Measurements from ENCODE around the gene RERG. TPM values are rescaled to one million over a fixed set of nuclear protein-coding genes. Genes with fewer than 3 reads are reported as not detected.

The RERG gene
- total RNA-seq, 1 experiment from 2014 or later = 0.50 TPM

DNA sequence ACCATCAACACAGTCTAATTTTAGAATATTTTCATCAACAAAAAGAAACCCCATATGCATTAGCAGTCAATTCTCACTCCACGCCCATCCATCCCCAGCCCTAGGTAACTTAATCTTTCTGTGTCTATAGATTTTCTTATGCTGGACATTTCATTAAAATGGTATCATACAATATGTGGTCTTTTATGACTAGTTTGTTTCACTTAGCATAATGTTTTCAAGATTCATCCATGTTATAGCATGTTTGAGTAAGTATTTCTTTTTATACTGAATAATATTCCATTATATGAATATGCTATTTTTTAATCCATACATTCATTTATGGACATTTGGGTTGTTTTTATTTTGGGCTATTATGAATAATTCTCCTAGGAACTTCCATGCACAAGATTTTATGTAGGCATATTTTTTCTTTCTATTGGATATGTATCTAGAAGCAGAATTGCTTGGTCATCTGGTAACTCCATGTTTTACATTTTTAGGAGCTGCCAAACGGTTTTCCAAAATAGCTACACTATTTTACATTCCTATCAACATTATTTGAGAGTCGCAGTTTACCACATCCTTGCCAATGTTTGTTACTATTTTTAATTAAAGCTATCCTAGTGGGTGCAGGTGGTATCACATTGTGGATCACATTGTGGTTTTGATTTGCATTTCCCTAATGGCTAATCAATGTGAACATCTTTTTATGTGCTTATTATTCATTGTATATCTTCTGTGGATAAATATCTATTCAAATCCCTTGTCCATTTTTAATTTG is 49.0 kb downstream of the RERG start:
- DNase-seq = no peak
- H3K4me3 ChIP-seq = no peak overlapping the region
- H3K36me3 ChIP-seq (ENCODE audit: low read depth) = no peaks in the 10 kb centered on the region
- H3K9me3 ChIP-seq (ENCODE audit: insufficient read depth, low read depth) = no peaks in the 10 kb centered on the region
- no peak for TF ChIP-seq EZH2 (IDR thresholded peaks at IDR 0.05; ENCODE audit: low read depth)
- TF ChIP-seq, protein P1, sequence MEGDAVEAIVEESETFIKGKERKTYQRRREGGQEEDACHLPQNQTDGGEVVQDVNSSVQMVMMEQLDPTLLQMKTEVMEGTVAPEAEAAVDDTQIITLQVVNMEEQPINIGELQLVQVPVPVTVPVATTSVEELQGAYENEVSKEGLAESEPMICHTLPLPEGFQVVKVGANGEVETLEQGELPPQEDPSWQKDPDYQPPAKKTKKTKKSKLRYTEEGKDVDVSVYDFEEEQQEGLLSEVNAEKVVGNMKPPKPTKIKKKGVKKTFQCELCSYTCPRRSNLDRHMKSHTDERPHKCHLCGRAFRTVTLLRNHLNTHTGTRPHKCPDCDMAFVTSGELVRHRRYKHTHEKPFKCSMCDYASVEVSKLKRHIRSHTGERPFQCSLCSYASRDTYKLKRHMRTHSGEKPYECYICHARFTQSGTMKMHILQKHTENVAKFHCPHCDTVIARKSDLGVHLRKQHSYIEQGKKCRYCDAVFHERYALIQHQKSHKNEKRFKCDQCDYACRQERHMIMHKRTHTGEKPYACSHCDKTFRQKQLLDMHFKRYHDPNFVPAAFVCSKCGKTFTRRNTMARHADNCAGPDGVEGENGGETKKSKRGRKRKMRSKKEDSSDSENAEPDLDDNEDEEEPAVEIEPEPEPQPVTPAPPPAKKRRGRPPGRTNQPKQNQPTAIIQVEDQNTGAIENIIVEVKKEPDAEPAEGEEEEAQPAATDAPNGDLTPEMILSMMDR (conservative IDR thresholded peaks at IDR 0.05) = no peak
- H3K4me2 ChIP-seq = no peak overlapping the region
- no peaks in the 10 kb centered on the region for H4K20me1 ChIP-seq (ENCODE audit: insufficient read depth)
- CTCF ChIA-PET = no interaction called here
- H3K27me3 ChIP-seq (ENCODE audit: insufficient read depth, low read depth) = no peaks in the 10 kb centered on the region
- no peak overlapping the region for H2AFZ ChIP-seq
- BruUV-seq (replicated peaks) = no TSS peak
- H3K79me2 ChIP-seq (ENCODE audit: low read depth) = no peaks in the 10 kb centered on the region
- intact Hi-C loops (cut with micrococcal nuclease; ENCODE audit: unreplicated experiment) = no loop called here
- no peaks in the 10 kb centered on the region for H3K9me2 ChIP-seq (ENCODE audit: insufficient read depth)
- POLR2A ChIA-PET (ENCODE audit: unreplicated experiment) = interaction anchor here (0.6 kb wide), 1 partner anchor 605 kb away, joined by 7 read pairs; the partner anchor contains the start of gene PLBD1
- no peaks in the 10 kb centered on the region for H3K4me1 ChIP-seq (replicated peaks; ENCODE audit: insufficient read depth)
- H3F3A ChIP-seq (ENCODE audit: insufficient read depth, low read depth) = no peaks in the 10 kb centered on the region
- no peak overlapping the region for H3K27ac ChIP-seq

DNA sequence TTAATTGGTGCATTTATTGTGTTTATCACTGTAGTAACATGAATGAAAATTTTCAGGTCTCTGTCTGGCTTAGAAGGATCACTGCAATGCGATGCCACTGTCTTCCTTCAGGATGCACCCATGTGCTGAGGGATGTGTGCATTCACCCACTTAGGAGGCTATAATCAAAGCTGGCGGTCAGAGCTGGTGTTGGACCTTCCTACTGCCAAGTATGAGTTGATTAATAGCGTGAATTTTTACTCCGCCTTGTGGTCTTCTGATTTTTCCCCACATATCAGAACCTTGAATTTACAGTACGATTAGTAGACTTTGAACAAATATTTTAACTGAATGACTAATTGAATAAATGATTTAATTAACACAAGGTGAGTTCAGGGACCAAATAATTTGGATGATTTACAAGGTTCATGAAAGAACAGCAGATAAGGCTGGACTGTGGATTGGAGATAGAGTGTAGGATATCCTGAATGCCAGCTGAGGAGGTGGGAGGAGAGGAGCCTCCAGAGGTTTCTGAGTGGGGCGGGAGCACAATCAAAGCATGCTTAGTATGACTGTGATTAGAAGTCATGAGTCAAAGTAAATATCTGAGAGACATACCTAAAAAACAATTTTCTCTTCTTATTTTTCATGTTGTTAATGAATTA is 50.1 kb downstream of the RERG start:
- H3K4me1 ChIP-seq (replicated peaks; ENCODE audit: insufficient read depth) = no peaks in the 10 kb centered on the region
- CTCF ChIA-PET = no interaction called here
- intact Hi-C loops (cut with micrococcal nuclease; ENCODE audit: unreplicated experiment) = no loop called here
- no peak overlapping the region for H3K4me3 ChIP-seq
- no peak overlapping the region for H3K27ac ChIP-seq
- H3K9me3 ChIP-seq (ENCODE audit: insufficient read depth, low read depth) = no peaks in the 10 kb centered on the region
- TF ChIP-seq, protein P1 (conservative IDR thresholded peaks at IDR 0.05) = no peak
- TF ChIP-seq EZH2 (IDR thresholded peaks at IDR 0.05; ENCODE audit: low read depth) = no peak
- H3K36me3 ChIP-seq (ENCODE audit: low read depth) = no peaks in the 10 kb centered on the region
- H3K27me3 ChIP-seq (ENCODE audit: insufficient read depth, low read depth) = no peaks in the 10 kb centered on the region
- no peaks in the 10 kb centered on the region for H3K9me2 ChIP-seq (ENCODE audit: insufficient read depth)
- DNase-seq = no peak
- H3K79me2 ChIP-seq (ENCODE audit: low read depth) = no peaks in the 10 kb centered on the region
- POLR2A ChIA-PET (ENCODE audit: unreplicated experiment) = no interaction called here
- H4K20me1 ChIP-seq (ENCODE audit: insufficient read depth) = no peaks in the 10 kb centered on the region
- H3F3A ChIP-seq (ENCODE audit: insufficient read depth, low read depth) = no peaks in the 10 kb centered on the region
- H3K4me2 ChIP-seq = no peak overlapping the region
- BruUV-seq (replicated peaks) = no TSS peak
- no peak overlapping the region for H2AFZ ChIP-seq

DNA sequence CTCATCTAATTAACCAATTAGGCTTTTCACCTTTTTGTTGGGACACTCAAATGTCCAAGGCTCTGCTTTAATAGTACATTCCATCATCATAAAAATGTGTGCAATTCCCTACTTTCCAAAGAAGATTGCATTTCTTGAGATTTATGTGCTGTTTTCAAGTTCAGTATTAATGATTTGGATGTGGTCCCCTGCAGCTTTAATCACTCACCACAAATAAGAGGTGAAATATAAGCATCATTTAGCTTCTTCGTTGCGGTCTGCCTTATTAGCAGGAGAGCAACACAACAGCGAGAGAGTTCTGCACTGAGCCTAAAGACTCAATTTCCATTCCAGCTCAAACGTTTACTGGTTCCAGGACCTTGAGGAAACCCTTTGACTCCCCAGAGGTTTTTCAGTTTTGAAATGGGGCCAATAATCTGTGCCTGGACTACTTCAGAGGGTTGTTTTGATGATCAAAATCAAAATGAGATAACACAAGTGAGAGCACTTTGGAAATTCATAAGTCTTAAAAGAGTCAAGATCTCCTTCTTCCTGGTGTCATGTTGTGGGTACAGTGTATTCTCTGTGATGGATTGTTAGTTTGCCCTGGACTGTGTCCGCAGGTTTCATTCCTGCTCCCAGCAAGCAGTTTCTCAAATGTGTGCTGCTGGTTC is 53.1 kb downstream of the RERG start:
- ChIA-PET POLR2A (ENCODE audit: unreplicated experiment) (no interaction called here), CTCF (no interaction called here)
- no peaks in the 10 kb centered on the region for H3K79me2 ChIP-seq (ENCODE audit: low read depth)
- H3F3A ChIP-seq (ENCODE audit: insufficient read depth, low read depth) = peaks cover 5% of the 10 kb centered on the region; the same call in 1 of the 2 replicates
- TF ChIP-seq EZH2 (IDR thresholded peaks at IDR 0.05; ENCODE audit: low read depth) = no peak
- TF ChIP-seq, protein P1 (conservative IDR thresholded peaks at IDR 0.05) = no peak
- no peak overlapping the region for H3K4me2 ChIP-seq
- H3K27ac ChIP-seq = no peak overlapping the region
- DNase-seq = no peak
- intact Hi-C loops (cut with micrococcal nuclease; ENCODE audit: unreplicated experiment) = no loop called here
- no TSS peak for BruUV-seq (replicated peaks)
- H3K4me3 ChIP-seq = no peak overlapping the region
- no peak overlapping the region for H2AFZ ChIP-seq
- peaks cover 6% of the 10 kb centered on the region; the same call in 1 of the 2 replicates for H3K4me1 ChIP-seq (replicated peaks; ENCODE audit: insufficient read depth)
- no peaks in the 10 kb centered on the region for H4K20me1 ChIP-seq (ENCODE audit: insufficient read depth)
- no peaks in the 10 kb centered on the region for H3K36me3 ChIP-seq (ENCODE audit: low read depth)
- no peaks in the 10 kb centered on the region for H3K27me3 ChIP-seq (ENCODE audit: insufficient read depth, low read depth)
- no peaks in the 10 kb centered on the region for H3K9me3 ChIP-seq (ENCODE audit: insufficient read depth, low read depth)
- H3K9me2 ChIP-seq (ENCODE audit: insufficient read depth) = no peaks in the 10 kb centered on the region

Data from PC-9 (cell line).